ENCODE results near the gene RTRAF.

Gene RTRAF

DNA sequence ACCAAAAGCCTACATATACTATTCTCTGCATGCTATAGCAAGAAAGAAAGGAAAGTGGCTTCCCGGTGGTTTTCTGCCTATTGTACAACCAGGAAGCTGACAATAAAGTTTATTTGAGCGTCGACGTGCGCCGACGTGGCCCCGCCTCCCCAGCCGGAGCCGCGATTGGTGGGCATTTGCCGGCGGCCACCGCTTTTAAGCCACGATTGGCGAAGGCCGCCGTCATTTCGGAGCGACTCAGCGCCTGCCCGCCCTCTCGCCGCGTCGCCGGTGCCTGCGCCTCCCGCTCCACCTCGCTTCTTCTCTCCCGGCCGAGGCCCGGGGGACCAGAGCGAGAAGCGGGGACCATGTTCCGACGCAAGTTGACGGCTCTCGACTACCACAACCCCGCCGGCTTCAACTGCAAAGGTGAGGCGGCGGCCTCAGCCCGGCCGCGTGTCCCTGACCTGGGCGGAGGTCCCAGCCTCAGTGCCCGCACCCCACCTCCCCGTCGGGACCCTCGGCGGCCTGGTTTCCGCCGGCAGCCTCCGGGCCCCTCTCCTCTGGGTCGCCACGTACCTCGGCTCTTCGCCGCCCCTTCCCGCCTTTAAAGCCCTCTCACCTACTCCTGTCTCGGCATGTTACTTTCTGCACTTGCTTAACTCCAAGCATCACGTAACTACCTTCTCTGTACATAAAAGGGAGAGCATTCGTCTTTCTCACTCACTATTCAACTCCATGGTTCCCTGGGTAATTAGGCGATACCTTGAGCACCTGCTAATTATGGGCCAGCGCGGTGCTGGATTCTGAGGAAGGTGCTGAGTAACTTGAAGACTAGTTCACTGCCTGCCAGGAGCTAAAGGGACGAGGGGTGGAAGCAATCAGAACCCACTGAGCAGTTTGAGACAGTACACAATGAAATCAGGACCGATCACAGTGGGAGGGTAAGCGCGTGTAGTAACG lies at the start of gene RTRAF:
TSS of gene RTRAF (plus strand) at position 254 of the 942 bp plus-strand sequence. CDS start at position 348, 94 bp downstream.
- DNase-seq (ENCODE audit: low read depth), result peak; percentile 97

DNA sequence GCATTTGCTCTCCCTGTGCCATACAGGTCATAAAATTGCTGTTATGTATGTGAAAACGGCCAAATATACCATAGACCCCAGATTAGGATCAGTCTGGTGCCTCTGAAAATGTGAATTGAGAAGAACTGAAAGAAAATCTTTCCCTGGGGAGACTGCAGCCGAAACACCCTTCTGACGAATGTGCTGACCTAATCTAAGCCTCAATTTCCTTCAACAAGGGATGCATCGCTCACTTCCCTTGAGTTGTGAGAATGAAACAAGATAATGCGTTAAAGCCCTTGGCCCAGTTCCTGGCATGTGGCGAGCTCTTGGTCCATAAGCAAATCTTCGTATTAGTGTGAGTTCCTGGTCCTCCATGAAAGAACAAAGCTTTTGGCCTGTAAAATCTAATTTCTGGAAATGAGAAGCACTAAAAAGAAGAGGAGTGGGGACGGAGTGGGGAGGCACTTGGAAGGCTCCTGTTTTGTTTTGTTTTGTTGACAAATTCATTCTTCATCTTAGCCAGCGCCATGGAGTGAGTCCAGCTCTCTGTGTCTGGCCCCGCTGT lies 49.5 kb upstream of the RTRAF start:
- peak; percentile 70 for DNase-seq (ENCODE audit: low read depth)

DNA sequence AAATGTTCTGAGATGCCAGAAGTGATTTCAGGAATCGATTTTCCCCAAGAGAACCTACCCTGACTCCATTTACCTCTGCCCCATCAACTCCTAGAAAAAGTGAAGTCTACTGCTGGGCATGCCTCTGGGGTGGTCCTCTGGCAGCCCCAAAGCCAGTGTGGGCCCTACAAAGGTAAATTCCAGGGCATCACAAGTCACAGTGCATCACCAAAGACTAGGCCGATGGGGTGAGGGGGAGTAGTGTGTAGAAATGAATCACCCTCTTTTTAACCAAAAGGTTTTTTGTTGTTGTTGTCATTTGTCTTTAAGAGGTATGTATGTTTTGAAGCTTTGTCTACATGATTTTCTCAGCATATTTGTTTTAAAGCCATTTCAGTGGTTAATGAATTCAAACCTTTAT lies 46.4 kb upstream of the RTRAF start:
- DNase-seq (ENCODE audit: low read depth), result no peak

DNA sequence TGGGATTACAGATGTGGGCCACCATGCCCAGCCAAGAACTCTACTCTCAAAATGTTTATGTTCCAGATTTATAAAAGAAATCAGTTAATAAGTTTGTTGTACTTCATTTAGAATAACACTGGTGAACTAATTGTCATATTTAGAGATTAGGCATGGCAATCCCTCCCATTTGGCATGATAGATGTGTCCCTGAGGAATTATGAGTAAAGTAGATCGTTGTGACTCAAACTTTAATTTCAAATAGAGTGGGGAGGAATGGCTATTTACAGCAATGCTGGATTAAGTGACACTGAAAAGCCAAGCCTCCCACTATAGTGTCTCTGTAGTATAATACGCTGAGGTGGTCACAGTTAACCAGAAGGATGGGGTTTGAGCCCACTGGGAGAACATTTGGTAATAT lies 39.3 kb upstream of the RTRAF start:
- DNase-seq (ENCODE audit: low read depth), result no peak

DNA sequence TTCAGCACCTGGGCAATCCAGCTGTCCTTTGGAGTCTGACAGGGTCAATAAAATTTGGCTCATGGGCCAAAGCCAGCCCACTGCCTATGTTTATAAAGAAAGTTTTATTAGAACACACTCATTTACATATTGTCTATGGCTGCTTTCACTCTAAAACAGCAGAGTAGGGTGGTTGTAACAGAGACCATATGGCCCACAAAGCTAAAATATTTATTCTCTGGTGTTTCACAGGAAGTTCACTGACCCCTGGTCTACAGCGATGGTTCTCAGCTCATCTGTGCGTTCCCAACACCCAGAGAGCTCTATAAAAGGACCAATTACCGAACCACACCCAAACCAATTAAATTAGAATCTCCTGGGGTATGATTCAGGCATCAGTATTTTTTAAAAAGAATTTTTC lies 37.7 kb upstream of the RTRAF start:
- no peak for DNase-seq (ENCODE audit: low read depth)

DNA sequence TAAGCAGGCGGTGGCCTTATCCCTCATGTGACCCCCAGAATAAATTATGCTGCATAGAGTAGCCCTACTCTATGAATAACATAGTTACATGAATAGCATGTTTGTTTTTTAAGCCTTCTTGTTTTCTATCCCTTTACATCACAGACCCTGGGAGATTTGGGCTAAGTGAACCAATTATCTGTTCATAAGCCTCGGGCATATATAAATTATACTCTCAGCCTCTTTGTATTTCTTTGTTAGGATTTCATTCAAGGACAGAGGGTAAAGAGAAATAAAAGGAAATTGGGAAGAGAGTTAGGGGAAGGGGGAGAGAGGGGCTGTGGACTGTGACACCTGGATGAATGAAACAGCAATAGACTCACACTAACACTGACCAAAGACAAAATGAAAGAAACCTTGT lies 35.3 kb upstream of the RTRAF start:
- no peak for DNase-seq (ENCODE audit: low read depth)

DNA sequence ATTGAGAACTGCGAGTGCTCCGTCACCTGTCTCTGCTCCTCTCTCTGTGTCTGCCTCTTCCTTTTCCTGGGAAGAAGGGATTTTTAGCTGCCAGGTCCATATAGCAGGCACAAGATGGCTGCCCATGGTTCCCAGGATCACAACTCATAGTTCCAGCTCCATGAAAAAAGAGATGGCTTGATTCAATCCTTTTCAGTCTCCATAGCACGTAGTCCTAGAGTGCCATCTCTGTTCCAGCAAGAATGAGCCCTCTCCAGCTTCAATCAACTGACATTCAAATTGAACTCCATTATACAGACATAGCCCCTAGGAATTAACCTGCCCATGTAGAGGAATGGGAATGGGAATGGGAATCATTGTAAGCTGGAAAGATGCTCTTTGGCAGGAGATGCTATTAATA lies 34.7 kb upstream of the RTRAF start:
- no peak for DNase-seq (ENCODE audit: low read depth)

DNA sequence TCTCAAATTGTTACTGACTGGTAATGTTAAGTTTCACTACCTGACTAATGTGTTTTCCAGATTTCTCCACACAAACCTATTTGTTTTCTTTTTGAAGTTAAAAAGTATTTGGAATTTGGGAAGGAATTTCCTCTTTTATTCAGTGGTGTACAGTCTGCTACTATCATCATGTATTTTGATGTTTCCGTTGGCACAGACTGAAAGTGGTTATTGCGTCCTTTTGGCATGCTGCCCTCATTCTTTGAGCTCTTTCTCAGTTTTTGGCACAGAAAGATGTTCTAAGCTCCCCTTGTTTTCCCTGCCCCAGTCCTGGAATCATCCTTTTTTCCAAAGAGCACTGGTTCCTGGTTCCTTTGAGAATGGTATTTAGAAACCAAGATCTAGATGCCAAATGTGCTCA lies 31.4 kb upstream of the RTRAF start:
- peak; percentile 71 for DNase-seq (ENCODE audit: low read depth)

DNA sequence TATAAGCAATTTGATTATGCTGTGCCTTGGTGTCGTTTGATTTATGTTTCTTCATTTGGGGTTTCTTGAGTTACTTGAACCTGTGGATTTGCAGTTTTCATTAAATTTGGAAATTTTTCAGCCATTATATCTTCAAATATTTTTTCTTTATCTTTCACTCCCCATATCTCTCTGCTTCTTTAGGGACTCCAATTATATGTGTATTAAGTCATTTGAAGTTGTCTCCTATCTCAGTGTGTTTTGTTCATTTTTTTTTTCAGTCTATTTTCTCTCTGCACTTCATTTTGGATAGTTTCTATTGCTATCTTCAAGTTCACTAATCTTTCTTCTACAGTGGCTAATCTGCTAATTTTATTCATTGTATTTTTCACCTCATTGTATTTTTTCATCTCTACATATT lies 29.4 kb upstream of the RTRAF start:
- DNase-seq (ENCODE audit: low read depth), result no peak

DNA sequence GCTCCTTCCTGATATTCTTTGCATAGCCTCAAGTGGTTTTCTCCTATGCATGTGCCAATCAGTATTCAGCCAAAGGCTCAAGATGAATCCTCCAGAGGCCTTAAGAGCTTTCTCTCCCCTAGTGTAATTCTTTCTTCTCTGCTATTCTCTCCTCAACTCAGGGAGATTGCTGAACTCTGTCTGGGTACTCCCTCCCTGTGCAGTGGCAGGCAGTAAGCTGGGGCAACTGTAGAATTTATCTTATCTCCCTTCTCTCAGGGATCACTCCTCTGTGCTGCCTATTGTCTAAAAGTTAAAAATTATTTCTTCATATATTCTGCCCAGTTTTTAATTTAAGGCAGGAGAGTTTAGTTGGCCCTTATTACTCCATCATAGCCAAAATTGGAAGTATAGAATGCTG lies 28.5 kb upstream of the RTRAF start:
- DNase-seq (ENCODE audit: low read depth), result no peak

DNA sequence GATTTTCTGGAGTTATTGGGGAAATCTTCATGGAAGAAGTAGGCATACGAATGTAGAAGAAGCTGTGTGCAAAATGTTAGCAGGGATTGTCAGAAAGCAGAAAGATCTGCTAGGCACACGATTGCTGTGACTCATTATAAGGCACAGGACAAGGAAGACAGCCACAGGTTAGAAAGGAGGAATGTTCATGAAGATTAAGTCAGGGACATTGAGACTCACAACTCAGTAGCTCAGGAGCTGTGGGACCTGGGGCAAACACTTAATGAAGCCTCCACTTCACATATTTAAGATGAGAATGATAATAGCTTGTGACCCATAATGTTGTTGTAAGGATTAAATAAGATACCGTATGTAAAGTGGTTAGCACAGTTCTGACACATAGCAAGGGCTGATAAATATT lies 26.6 kb upstream of the RTRAF start:
- peak; percentile 41 for DNase-seq (ENCODE audit: low read depth)

DNA sequence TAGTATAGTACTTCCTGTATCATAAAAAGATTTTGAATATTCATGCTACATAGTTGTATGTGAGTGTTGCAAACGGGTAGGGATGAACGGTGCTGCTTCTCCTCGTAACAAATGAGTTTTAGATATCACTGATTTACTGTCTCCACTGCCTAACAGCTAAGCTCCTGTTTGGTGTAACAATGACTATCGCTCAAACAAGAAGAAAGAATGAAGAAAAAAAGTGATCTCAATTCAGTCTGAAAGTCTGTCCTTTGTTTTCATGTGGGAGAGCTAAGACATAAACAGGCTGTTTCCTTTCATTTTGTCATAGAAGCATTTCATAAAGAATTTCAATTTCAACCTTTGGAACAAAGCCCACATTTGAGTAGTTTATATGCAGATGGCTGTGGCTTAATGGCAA lies 26.1 kb upstream of the RTRAF start:
- peak; percentile 72 for DNase-seq (ENCODE audit: low read depth)

DNA sequence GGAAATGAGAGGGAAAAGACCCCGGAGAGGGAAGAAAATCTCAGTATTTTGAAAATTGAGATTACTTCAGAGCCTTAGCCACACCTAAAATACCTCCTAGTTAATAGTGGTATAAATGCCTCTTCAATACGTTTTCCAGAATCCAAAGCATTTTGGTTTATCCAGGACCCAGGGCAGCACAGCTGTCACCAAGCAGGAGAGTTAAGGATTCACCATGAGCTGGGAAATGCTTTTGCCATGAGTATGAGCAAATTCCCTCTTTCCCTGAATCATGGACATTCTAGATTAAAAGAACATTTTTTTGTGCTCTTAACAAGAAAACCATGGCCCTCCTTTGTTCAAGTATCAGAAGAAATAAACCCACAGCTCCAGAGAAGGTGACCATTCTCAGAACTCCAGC lies 21.8 kb upstream of the RTRAF start:
- DNase-seq (ENCODE audit: low read depth), result no peak

DNA sequence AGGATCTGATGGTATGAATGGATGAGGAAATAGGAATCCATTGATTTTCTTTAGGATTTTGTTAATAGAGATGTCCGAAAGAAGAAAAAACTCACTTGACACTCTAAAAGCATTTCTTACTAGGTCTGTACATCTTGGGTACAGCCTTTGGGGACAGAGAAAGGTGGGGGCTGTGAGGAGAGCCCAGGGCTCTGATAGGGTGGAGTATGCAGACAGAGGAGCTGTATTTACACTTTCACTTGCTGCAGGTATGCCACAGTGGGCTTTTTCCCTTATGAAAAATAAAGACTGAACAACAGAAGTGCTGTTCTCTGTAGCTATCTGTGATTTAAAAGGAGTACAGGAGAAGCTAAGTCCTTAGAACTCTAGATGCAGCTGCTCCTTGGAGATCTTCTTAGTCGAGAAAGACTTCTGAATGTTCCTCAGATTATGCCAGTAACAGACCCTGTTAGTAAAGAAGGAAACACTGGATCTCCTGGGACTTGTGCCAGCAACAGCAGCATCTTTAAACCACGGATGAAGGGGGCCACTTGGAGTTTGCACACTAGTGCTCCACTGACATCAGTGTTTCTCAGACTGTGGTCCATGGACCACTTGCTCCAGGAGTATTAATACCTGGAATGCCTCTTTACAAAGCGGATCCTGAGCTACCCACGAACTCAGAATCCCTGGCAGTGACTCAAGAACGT lies 19.4 kb upstream of the RTRAF start:
- no peak for DNase-seq (ENCODE audit: low read depth)

DNA sequence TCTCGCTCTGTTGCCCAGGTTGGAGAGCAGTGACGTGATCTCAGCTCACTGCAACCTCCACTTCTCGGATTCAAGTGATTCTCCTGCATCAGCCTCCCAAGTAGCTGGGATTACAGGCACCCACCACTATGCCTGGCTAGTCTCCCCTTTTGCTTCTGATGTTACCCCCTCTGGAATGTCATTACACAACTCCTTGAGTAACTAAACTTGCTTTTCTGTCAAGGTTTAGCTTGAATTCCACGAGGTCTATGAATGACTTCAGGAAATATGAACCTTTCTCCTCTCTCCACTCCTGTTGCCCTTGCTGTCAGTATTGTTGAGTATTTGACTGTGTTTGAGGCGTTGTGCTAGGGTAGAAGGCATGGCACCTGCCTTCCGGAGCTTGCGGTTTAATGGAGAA lies 16.8 kb upstream of the RTRAF start:
- peak; percentile 57 for DNase-seq (ENCODE audit: low read depth)

DNA sequence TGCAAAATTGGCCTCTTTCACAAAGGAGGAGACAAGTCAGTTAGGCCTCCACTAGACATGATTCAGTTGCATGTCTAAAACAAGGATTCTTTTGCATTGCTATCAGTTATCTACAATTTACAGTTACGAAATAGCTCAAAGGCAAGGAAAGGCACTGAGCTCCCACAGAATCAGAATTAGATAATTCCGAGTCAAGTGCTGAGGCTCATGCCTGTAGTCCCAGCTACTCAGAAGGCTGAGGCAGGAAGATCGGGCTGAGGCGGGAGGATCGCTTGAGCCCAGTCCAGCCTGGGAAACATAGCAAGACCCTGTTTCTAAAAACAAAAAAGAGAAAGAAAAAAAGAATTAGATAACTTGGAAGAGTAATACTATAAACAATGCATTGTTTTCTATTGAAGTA lies 12.3 kb upstream of the RTRAF start:
- peak; percentile 34 for DNase-seq (ENCODE audit: low read depth)

DNA sequence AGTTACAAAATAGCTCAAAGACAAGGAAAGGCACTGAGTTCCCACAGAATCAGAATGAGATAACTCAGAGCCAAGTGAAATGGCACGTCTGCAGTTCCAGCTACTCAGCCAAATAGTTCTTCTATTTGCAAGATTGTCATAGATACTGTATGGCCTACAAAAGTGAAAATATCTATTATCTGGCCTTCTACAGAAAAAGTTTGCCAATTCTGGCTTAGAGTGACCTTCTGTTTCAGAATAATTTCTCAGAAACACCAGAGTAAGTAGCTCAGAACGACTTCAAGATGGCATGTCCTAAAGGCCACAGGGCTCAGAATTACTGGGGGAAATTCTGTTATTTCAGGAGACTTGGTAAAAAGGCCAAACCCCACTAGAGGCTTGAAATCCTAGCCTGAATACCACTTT lies 10.7 kb upstream of the RTRAF start:
- no peak for DNase-seq (ENCODE audit: low read depth)

DNA sequence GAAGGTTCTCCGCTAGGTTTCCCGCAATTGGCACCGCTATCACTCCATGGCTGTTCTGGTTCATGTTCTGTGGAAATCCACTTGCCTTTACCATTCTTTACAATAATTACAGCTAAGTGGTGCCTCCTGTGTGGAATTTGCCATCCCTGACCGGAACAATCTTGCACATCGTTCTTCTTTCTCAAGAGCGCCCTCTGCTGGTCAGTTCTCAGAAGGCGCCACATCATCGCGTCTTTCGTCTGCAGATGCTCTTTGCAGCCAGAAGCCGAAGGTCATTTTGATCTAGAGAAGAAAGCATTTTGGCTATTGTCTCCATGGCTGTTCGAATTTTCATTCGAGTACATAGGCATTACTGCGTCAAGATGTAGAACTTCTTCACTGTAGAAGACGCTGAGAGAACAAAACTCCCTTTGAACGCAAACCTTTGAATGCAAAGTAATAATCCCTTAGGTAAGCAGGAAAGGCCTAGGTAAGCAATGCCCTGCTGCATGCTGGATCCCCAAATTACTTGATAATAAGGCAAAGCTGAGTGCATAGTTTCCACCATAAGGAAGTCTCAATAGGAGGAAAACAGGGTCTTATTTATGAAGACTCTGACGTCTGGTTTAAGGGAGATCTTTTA lies 10.1 kb upstream of the RTRAF start:
- peak; percentile 79 for DNase-seq (ENCODE audit: low read depth)

DNA sequence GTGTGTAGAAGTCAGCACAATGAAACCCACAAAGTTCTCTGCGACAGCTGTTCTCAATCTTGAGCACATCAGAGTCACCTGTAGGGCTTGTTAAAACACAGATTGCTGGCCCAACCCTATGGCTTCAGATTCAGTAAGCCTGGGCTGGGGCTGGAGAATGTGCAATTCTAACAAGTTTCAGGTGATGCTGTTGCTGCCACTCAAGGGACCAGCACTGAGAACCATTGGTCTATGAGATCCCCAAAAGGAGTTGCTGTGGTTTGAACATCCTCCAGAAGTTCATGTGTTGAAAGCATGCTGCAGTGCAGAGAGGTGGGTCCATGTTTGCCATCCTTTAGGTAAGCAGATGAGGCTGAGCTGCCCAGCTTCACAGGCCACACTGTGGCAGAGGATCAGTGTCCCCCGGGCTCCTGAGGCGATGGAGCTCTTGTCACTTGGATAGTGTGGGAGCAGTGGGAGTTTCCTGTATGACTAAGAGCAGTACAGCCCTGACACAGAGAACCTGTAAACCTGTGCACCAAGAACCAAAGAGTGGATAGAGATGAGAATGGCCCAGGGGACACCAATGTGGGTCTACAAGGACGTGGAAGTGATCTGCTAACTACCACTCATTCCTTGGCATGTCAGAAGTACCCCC lies 8.0 kb upstream of the RTRAF start:
- no peak for DNase-seq (ENCODE audit: low read depth)

DNA sequence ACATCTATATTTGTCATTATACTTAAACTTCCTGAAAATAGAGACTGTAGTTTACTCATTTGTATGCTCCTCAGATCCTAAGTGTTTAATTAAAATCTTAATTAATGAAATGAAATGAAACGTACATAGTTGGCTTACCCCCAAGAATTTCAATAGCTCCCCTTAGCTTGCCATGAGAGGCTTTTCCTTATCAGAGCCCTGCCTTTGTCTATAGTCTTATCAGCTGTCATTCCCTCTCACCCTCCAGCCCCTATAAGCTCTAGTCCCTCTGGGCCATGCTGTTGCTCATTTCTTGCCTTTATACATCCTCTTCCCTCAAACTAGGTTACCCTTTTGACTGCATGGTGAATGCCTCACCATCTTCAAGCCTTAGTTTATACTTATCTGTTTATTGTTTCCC lies 1.1 kb upstream of the RTRAF start:
- no peak for DNase-seq (ENCODE audit: low read depth)

DNA sequence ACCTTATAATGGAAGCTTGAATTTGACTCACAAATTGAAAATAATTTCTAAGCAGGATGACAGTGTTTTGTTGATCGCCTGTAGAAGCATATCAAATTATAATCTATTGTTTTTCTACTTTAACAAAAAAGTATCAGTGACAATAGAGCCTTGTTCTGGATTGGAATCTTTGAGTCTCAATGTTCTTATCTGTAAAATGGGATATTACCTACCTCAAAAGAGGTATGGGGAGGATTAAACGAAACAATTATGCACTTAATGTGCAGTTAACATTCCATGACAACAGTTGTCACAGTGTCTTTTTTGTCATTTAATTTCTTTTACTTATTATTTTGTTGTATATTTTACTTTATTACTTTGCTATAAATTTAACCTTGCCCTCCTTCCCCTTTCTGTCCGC lies 1.1 kb downstream of the RTRAF start:
- no peak for DNase-seq (ENCODE audit: low read depth)

DNA sequence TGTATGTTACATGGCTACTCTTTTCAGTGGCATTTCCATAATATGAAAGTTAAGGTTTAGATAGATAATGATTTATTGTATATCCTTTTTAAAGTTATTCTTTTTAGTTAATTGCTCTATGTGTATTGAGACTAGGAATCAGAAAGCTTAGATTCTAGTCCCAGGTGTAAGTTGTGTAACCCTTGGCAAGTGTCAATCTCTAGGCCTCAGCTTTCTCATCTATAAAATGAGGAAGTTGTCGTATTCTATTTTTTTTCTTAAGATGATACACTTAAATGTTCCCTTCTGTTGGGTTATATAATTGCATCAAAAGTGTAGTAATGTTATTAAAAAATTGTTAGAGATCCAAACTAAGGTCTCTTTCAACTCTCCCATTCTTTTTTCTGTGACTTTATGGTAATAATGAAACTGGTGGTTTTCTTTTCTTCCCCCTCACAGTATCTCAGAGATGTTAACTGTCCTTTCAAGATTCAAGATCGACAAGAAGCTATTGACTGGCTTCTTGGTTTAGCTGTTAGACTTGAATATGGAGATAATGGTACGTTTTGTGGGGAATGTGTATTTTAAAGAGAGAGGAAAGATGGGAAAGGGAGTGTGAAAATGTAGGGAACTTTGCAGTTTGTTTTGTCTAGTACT lies 4.1 kb downstream of the RTRAF start:
- no peak for DNase-seq (ENCODE audit: low read depth)

Data from iris pigment epithelial cell (primary cell).